ENCODE measurements around the gene SLC25A43.

DNA sequence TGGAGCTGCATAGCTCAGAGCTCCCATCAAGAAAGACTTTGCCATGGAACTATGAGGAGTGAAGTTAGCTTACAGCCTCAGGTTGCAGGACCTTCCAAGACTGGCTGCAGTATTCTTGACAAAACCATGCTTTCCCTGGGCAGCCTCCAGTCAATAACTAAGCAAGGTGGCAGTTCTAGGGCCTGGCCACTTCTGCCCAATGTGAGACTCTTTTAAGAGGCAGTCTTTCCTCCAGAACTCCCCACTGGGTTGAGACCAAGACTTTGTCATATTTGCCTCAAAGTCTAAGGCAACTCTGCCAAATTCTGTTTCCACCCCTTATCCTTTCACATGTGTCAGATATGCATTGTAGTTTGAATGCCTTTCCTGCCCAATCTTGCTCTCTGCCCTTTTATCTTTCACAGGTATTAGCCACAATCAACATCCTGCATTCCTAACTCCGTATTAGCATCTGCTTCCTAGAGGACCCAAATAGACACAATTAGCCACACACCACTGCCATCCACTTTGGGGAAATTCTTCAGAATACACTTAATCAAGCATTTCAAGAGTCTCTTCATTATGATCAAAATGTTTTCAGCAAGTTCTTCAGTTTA, 17.7 kb upstream of the SLC25A43 start:
- TF ChIP-seq, protein P1, sequence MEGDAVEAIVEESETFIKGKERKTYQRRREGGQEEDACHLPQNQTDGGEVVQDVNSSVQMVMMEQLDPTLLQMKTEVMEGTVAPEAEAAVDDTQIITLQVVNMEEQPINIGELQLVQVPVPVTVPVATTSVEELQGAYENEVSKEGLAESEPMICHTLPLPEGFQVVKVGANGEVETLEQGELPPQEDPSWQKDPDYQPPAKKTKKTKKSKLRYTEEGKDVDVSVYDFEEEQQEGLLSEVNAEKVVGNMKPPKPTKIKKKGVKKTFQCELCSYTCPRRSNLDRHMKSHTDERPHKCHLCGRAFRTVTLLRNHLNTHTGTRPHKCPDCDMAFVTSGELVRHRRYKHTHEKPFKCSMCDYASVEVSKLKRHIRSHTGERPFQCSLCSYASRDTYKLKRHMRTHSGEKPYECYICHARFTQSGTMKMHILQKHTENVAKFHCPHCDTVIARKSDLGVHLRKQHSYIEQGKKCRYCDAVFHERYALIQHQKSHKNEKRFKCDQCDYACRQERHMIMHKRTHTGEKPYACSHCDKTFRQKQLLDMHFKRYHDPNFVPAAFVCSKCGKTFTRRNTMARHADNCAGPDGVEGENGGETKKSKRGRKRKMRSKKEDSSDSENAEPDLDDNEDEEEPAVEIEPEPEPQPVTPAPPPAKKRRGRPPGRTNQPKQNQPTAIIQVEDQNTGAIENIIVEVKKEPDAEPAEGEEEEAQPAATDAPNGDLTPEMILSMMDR (IDR thresholded peaks at IDR 0.05), result no peak
- TF ChIP-seq POLR2A (IDR thresholded peaks at IDR 0.05), result no peak
